Raji (cell line): ENCODE results near the gene RGS17.

Experiments used
- POLR2A ChIP-seq: IDR thresholded peaks from 2 replicates; pipeline ENCODE4 v1.6.1; 2011; ENCODE audit warnings: low read depth, low read length, control low read depth; ENCODE audit not compliant: insufficient read depth

The RGS17 gene

DNA sequence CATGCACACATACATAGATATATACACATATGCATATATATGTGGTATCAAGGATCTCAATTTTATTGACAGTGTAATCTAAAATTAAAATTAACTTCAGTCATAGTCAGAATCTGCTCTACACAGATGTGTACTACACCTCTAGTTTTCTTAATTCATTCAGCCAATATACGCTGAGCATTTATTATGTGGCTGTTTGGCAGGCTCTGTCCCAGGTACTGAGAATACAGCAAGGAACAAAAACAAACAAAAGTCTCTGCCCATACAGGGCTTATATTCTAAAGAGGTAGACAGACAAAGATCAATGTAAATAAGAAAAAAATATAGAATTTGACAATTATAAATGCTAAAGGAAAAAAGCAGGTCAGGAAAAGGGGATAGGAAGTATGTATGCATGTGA lies 7.8 kb upstream of the RGS17 start:
- no peak for TF ChIP-seq POLR2A

DNA sequence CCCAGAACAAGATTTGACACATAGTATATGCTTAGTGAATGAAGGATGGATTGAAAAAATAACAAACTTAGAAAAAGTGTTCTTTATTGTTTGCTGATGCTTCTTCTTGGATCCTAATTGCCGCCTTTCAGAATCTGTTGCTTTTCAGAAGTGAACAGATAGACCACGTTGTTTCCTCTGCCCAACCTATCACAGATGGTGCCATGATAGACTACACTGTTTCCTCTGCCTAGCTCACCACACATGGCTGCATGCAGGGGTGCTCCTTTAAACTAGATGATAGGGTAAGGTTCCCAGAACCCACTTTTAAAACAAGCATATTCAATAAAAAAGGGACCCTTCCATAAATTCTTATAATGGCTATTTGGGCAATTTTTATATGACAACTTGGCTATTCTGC lies 4.6 kb upstream of the RGS17 start:
- TF ChIP-seq POLR2A = no peak

- no peak for TF ChIP-seq POLR2A
Observed at GRCh38 chr6:153130515-153131036, 506 bp downstream of the RGS17 start.

GRCh38 chr6:153129873-153130514 lies 1.1 kb downstream of the RGS17 start:
- no peak for TF ChIP-seq POLR2A

GRCh38 chr6:153126218-153126617 lies 4.9 kb downstream of the RGS17 start:
- no peak for TF ChIP-seq POLR2A

DNA sequence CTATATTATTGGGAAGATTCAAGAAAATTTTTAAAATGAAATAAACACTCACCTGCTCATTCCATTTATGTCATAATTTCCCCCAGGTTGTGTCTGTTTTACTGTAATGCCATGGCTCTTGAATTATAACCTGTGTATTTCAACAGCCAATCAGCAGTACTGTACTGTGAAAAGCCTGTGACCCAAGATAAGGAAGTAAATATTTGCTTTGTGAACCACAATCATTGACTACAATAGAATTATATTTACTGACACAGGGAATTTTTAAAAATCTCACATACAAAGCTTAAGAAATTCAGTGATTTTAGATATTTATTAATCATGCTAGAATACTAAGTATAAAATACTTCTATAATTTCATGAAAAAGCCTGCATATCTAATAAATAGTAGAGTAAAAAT lies 6.0 kb downstream of the RGS17 start:
- no peak for TF ChIP-seq POLR2A

DNA sequence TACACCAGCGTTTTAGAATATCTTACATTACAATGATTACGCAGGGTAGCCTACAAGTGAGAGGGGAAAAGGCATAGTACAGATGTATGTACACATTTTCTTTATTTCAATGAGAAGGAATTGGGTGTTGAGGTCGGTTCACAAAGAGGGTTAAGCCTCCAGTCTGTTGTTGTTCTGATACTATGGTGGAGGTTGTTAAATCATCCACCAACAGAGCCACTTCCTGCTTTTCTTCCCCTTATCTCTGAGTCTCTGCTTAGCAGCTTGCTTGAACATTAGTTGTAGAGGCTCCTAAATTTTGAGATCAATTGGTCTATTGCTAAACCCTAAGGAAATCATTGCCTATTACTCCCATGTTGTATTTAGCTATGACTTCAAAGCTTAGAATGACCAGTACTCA lies 7.3 kb downstream of the RGS17 start:
- no peak for TF ChIP-seq POLR2A

DNA sequence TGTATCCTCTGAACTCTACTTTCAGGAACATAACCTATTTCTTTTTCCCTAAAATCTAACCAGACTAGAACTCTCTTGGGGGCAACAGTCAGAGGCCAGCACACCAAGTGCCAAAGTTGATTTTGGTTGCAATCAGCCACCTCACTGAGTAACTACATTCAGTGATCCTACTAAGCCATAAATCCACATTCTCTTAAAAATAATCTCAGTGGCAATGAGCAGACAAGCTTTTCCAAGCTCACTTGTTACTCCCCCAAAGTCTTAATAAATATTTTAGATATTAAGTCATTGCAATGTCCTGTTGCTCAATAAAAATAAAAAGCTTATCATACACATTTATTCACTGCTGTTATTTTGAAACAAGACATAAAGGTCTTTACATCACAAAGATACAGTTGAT lies 9.8 kb downstream of the RGS17 start:
- TF ChIP-seq POLR2A = no peak

- no peak for TF ChIP-seq POLR2A
Observed at GRCh38 chr6:153117986-153118879, 12.8 kb downstream of the RGS17 start.

- no peak for TF ChIP-seq POLR2A
Observed at GRCh38 chr6:153108315-153108714, 22.8 kb downstream of the RGS17 start.

- no peak for TF ChIP-seq POLR2A
Observed at GRCh38 chr6:153106021-153106420, 25.1 kb downstream of the RGS17 start.

DNA sequence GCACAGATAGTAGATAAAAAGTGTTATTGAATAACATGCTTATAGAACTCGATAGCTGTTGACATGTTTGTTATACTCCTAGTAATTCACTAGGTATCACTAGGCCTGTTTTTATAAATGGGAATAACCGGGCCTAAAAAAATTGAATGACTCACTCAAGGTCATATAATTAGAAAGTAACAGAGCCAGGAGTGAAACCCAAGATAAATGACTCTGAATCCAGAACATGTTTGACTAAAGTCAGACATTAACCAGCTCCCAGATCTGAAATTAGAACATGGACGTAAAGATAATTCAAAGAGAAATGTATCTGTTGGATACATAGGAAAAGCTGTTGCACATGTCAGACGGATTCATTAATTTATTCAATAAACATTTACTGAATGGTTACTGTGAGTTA lies 26.9 kb downstream of the RGS17 start:
- TF ChIP-seq POLR2A = no peak

- TF ChIP-seq POLR2A = no peak
Observed at GRCh38 chr6:153103319-153103655, 27.8 kb downstream of the RGS17 start.

DNA sequence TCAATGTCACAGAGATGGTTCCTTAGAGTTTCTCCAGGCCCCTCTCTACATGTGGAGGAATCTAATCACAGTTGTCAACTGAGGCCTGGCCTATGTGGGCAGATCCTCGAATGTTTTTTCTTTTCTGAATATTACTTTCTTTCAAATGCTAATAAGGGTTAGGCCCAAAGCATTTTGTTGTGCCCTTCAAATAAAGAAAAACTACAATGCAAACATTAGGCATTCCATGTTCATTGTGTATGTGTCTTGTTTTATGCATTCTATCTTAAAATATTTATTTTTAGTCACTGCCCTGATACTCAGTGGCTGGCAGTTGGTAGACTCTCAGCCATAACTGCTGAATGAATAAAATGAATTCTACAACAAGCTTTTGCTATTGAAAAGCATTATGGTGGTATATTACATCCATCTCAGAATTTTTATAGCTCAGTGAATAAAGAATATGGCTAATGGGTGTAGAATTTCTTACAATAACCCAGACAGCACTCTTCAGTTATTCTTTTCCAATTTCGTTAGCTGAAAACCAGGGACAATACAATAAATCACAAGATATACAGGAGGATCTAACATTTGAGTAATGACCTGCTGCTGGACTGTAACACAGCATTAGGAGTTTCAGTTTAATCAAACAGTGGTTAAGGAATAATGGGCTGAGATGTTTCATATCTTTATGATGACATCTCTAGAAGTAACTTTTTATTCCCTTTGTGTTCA lies 28.3 kb downstream of the RGS17 start:
- no peak for TF ChIP-seq POLR2A

- TF ChIP-seq POLR2A = no peak
Observed at GRCh38 chr6:153101461-153101860, 29.6 kb downstream of the RGS17 start.

GRCh38 chr6:153099636-153100035 lies 31.4 kb downstream of the RGS17 start:
- no peak for TF ChIP-seq POLR2A
